ENCODE measurements around the gene NFATC2IP. TPM values are rescaled to one million over a fixed set of nuclear protein-coding genes. Genes with fewer than 3 reads are reported as not detected.
"Not testable (repeated sequence)": the region's sequence is repeated elsewhere in the genome, so short reads cannot be mapped to it uniquely, and the experiment has no call there.

Gene NFATC2IP
- total and polyA plus RNA-seq, 4 donors, result 6.9 to 38.5 (median 29.6) TPM

DNA sequence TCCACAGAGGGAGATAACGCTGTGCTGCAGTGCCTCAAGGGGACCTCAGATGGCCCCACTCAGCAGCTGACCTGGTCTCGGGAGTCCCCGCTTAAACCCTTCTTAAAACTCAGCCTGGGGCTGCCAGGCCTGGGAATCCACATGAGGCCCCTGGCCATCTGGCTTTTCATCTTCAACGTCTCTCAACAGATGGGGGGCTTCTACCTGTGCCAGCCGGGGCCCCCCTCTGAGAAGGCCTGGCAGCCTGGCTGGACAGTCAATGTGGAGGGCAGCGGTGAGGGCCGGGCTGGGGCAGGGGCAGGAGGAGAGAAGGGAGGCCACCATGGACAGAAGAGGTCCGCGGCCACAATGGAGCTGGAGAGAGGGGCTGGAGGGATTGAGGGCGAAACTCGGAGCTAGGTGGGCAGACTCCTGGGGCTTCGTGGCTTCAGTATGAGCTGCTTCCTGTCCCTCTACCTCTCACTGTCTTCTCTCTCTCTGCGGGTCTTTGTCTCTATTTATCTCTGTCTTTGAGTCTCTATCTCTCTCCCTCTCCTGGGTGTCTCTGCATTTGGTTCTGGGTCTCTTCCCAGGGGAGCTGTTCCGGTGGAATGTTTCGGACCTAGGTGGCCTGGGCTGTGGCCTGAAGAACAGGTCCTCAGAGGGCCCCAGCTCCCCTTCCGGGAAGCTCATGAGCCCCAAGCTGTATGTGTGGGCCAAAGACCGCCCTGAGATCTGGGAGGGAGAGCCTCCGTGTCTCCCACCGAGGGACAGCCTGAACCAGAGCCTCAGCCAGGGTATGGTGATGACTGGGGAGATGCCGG is 18.2 kb upstream of the NFATC2IP start:
- no peaks in the 10 kb centered on the region for H3K4me1 ChIP-seq (ENCODE audit: control insufficient read depth in 1 of 2, insufficient read depth in 2 of 2, low read length in 2 of 2)
- H3K27me3 ChIP-seq (ENCODE audit: control insufficient read depth in 1 of 2, insufficient read depth in 2 of 2, low read length in 1 of 2), result no peaks in the 10 kb centered on the region
- H3K4me3 ChIP-seq (ENCODE audit: low read length in 2 of 2), result no peak overlapping the region
- no peaks in the 10 kb centered on the region for H3K36me3 ChIP-seq (ENCODE audit: control insufficient read depth in 1 of 2, insufficient read depth in 2 of 2, low read length in 1 of 2)
- 82 to 86% methylated on average over 19 to 20 of the region's 20 CpGs for WGBS, 2 donors
- no peak for DNase-seq
- ATAC-seq (ENCODE audit: low FRiP score), result no peak
- intact Hi-C loops (cut with DNase I), result no loop called here
- no peak overlapping the region for H3K27ac ChIP-seq (ENCODE audit: low read depth in 1 of 2, low read length in 2 of 2)
- H3K9me3 ChIP-seq (ENCODE audit: control insufficient read depth, low read length), result no peaks in the 10 kb centered on the region

- DNase-seq (no peak), ATAC-seq (ENCODE audit: low FRiP score) (no peak)
- intact Hi-C loops (cut with DNase I), result no loop called here
Measured at GRCh38 chr16:28933171-28933570, 17.6 kb upstream of the NFATC2IP start.

GRCh38 chr16:28935346-28935745 is 15.4 kb upstream of the NFATC2IP start:
- no peaks in the 10 kb centered on the region for H3K36me3 ChIP-seq (ENCODE audit: control insufficient read depth in 1 of 2, insufficient read depth in 2 of 2, low read length in 1 of 2)
- H3K4me1 ChIP-seq (ENCODE audit: control insufficient read depth in 1 of 2, insufficient read depth in 2 of 2, low read length in 2 of 2), result no peaks in the 10 kb centered on the region
- no peak overlapping the region for H3K4me3 ChIP-seq (ENCODE audit: low read length in 2 of 2)
- no peaks in the 10 kb centered on the region for H3K27me3 ChIP-seq (ENCODE audit: control insufficient read depth in 1 of 2, insufficient read depth in 2 of 2, low read length in 1 of 2)
- no peaks in the 10 kb centered on the region for H3K9me3 ChIP-seq (ENCODE audit: control insufficient read depth, low read length)
- no peak overlapping the region for H3K27ac ChIP-seq (ENCODE audit: low read depth in 1 of 2, low read length in 2 of 2)
- intact Hi-C loops (cut with DNase I), result no loop called here
- DNase-seq, result no peak
- ATAC-seq (ENCODE audit: low FRiP score), result no peak
- 80 to 87% methylated on average over 4 of the region's 4 CpGs for WGBS, 2 donors

More at GRCh38 chr16:28933171-28933570, 17.6 kb upstream of the NFATC2IP start:
- Histone ChIP-seq H3K9me3 (ENCODE audit: control insufficient read depth, low read length) (no peaks in the 10 kb centered on the region), H3K36me3 (ENCODE audit: control insufficient read depth in 1 of 2, insufficient read depth in 2 of 2, low read length in 1 of 2) (no peaks in the 10 kb centered on the region), H3K4me3 (ENCODE audit: low read length in 2 of 2) (no peak overlapping the region), H3K4me1 (ENCODE audit: control insufficient read depth in 1 of 2, insufficient read depth in 2 of 2, low read length in 2 of 2) (no peaks in the 10 kb centered on the region), H3K27me3 (ENCODE audit: control insufficient read depth in 1 of 2, insufficient read depth in 2 of 2, low read length in 1 of 2) (no peaks in the 10 kb centered on the region), H3K27ac (ENCODE audit: low read depth in 1 of 2, low read length in 2 of 2) (no peak overlapping the region)
- 71 to 73% methylated on average over 8 of the region's 8 CpGs for WGBS, 2 donors

- DNase-seq (peak; percentile 91 to 93), ATAC-seq (ENCODE audit: low FRiP score) (peak; percentile 94)
- WGBS, 2 donors, result 26 to 28% methylated on average over 36 of the region's 36 CpGs
- H3K36me3 ChIP-seq (ENCODE audit: control insufficient read depth in 1 of 2, insufficient read depth in 2 of 2, low read length in 1 of 2), result no peaks in the 10 kb centered on the region
- H3K4me3 ChIP-seq (ENCODE audit: low read length in 2 of 2), result no peak overlapping the region
- no peaks in the 10 kb centered on the region for H3K27me3 ChIP-seq (ENCODE audit: control insufficient read depth in 1 of 2, insufficient read depth in 2 of 2, low read length in 1 of 2)
- H3K9me3 ChIP-seq (ENCODE audit: control insufficient read depth, low read length), result no peaks in the 10 kb centered on the region
- intact Hi-C loops (cut with DNase I), result no loop called here
- H3K27ac ChIP-seq (ENCODE audit: low read depth in 1 of 2, low read length in 2 of 2), result no peak overlapping the region
- H3K4me1 ChIP-seq (ENCODE audit: control insufficient read depth in 1 of 2, insufficient read depth in 2 of 2, low read length in 2 of 2), result no peaks in the 10 kb centered on the region
Measured at GRCh38 chr16:28935924-28936783, 14.6 kb upstream of the NFATC2IP start.

DNA sequence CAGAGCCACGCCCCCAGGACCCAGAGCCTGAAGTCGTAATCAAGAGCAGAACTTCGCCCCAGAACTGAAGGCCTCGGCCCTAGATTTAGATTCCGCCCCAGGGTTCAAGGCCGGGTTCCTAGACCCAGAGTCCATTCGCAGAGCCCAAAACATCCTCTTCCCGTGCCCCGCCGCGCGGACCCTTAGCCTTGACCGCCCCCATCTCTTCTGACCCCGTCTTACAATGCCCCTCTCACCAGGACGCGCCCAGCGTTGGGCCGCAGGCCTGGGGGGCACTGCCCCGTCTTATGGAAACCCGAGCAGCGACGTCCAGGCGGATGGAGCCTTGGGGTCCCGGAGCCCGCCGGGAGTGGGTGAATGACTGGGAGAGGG is 14.0 kb upstream of the NFATC2IP start:
- no peak for DNase-seq
- Histone ChIP-seq H3K9me3 (ENCODE audit: control insufficient read depth, low read length) (no peaks in the 10 kb centered on the region), H3K27ac (ENCODE audit: low read depth in 1 of 2, low read length in 2 of 2) (no peak overlapping the region), H3K36me3 (ENCODE audit: control insufficient read depth in 1 of 2, insufficient read depth in 2 of 2, low read length in 1 of 2) (no peaks in the 10 kb centered on the region), H3K4me1 (ENCODE audit: control insufficient read depth in 1 of 2, insufficient read depth in 2 of 2, low read length in 2 of 2) (no peaks in the 10 kb centered on the region), H3K4me3 (ENCODE audit: low read length in 2 of 2) (no peak overlapping the region), H3K27me3 (ENCODE audit: control insufficient read depth in 1 of 2, insufficient read depth in 2 of 2, low read length in 1 of 2) (no peaks in the 10 kb centered on the region)
- 67 to 68% methylated on average over 26 of the region's 26 CpGs for WGBS, 2 donors
- intact Hi-C loops (cut with DNase I), result no loop called here
- ATAC-seq (ENCODE audit: low FRiP score), result no peak

GRCh38 chr16:28937222-28937876 is 13.4 kb upstream of the NFATC2IP start:
- Histone ChIP-seq H3K9me3 (ENCODE audit: control insufficient read depth, low read length) (no peaks in the 10 kb centered on the region), H3K36me3 (ENCODE audit: control insufficient read depth in 1 of 2, insufficient read depth in 2 of 2, low read length in 1 of 2) (no peaks in the 10 kb centered on the region), H3K27ac (ENCODE audit: low read depth in 1 of 2, low read length in 2 of 2) (no peak overlapping the region), H3K4me1 (ENCODE audit: control insufficient read depth in 1 of 2, insufficient read depth in 2 of 2, low read length in 2 of 2) (no peaks in the 10 kb centered on the region), H3K4me3 (ENCODE audit: low read length in 2 of 2) (no peak overlapping the region), H3K27me3 (ENCODE audit: control insufficient read depth in 1 of 2, insufficient read depth in 2 of 2, low read length in 1 of 2) (no peaks in the 10 kb centered on the region)
- ATAC-seq (ENCODE audit: low FRiP score) (no peak), DNase-seq (no peak)
- intact Hi-C loops (cut with DNase I), result no loop called here
- WGBS, 2 donors, result 76 to 81% methylated on average over 14 of the region's 14 CpGs

GRCh38 chr16:28938721-28939120 is 12.0 kb upstream of the NFATC2IP start:
- no peak overlapping the region for H3K4me3 ChIP-seq (ENCODE audit: low read length in 2 of 2)
- H3K27ac ChIP-seq (ENCODE audit: low read depth in 1 of 2, low read length in 2 of 2), result no peak overlapping the region
- no peaks in the 10 kb centered on the region for H3K27me3 ChIP-seq (ENCODE audit: control insufficient read depth in 1 of 2, insufficient read depth in 2 of 2, low read length in 1 of 2)
- intact Hi-C loops (cut with DNase I), result no loop called here
- no peaks in the 10 kb centered on the region for H3K4me1 ChIP-seq (ENCODE audit: control insufficient read depth in 1 of 2, insufficient read depth in 2 of 2, low read length in 2 of 2)
- H3K9me3 ChIP-seq (ENCODE audit: control insufficient read depth, low read length), result no peaks in the 10 kb centered on the region
- DNase-seq (no peak), ATAC-seq (ENCODE audit: low FRiP score) (no peak)
- H3K36me3 ChIP-seq (ENCODE audit: control insufficient read depth in 1 of 2, insufficient read depth in 2 of 2, low read length in 1 of 2), result no peaks in the 10 kb centered on the region
- 76 to 79% methylated on average over 7 of the region's 7 CpGs for WGBS, 2 donors

DNA sequence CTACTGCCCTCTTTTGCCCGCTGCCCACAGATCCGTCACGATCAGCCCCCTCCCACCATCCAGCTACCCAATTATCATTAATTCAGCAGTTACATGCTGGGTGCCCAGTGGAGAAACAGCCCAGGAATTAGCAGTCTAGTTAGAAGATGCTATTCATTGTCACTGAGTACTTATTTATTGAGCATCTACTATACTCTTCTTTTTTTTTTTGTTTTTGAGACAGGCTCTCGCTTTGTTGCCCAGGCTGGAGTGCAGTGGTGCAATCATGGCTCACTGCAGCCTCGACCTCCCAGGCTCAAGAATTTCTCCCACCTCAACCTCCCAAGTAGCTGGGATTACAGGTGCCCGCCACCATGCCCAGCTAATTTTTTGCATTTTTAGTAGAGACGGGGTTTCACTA is 10.9 kb upstream of the NFATC2IP start:
- 90 to 91% methylated on average over 7 of the region's 7 CpGs for WGBS, 2 donors
- DNase-seq; H3K9me3 ChIP-seq (ENCODE audit: control insufficient read depth, low read length); H3K27ac ChIP-seq (ENCODE audit: low read depth in 1 of 2, low read length in 2 of 2); H3K4me1 ChIP-seq (ENCODE audit: control insufficient read depth in 1 of 2, insufficient read depth in 2 of 2, low read length in 2 of 2); H3K4me3 ChIP-seq (ENCODE audit: low read length in 2 of 2); intact Hi-C loops (cut with DNase I); H3K27me3 ChIP-seq (ENCODE audit: control insufficient read depth in 1 of 2, insufficient read depth in 2 of 2, low read length in 1 of 2); ATAC-seq (ENCODE audit: low FRiP score); H3K36me3 ChIP-seq (ENCODE audit: control insufficient read depth in 1 of 2, insufficient read depth in 2 of 2, low read length in 1 of 2): not testable (repeated sequence)
